ENCODE results near the gene MGMT.

DNA sequence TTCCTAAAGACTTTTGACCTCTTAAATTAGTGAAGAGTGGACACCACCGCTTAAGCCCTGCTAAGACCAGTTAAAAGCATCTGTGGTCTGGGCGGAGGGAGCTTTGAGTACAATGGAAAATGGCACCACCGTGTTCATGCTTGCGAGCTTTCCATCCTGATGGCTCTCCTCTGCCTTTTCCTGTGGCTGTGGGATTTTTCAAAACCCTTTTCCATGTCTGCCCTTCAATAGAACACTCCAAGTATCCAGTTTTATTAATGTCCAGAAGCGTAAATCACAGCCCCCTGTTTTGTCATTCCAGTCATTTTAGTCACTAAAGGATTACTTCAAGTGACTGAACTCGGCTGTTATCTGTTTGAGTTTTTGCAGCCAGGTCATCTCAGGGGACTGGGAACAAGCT, 181.8 kb downstream of the MGMT start:
- TF ChIP-seq, protein P1, sequence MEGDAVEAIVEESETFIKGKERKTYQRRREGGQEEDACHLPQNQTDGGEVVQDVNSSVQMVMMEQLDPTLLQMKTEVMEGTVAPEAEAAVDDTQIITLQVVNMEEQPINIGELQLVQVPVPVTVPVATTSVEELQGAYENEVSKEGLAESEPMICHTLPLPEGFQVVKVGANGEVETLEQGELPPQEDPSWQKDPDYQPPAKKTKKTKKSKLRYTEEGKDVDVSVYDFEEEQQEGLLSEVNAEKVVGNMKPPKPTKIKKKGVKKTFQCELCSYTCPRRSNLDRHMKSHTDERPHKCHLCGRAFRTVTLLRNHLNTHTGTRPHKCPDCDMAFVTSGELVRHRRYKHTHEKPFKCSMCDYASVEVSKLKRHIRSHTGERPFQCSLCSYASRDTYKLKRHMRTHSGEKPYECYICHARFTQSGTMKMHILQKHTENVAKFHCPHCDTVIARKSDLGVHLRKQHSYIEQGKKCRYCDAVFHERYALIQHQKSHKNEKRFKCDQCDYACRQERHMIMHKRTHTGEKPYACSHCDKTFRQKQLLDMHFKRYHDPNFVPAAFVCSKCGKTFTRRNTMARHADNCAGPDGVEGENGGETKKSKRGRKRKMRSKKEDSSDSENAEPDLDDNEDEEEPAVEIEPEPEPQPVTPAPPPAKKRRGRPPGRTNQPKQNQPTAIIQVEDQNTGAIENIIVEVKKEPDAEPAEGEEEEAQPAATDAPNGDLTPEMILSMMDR (conservative IDR thresholded peaks at IDR 0.05), result no peak
- no peak for TF ChIP-seq EZH2 (IDR thresholded peaks at IDR 0.05; ENCODE audit: low read depth)

All from PC-9 (cell line).